Measurements from ENCODE around the gene RBM38. TPM values are rescaled to one million over a fixed set of nuclear protein-coding genes. Genes with fewer than 3 reads are reported as not detected.
A peak's percentile ranks its signal among the peaks of the same experiment; 100 is the strongest.

Gene RBM38
- total and polyA plus RNA-seq, 5 donors, result 82.6 to 182 (median 95.7) TPM

- ATAC-seq (no peak), DNase-seq (peak in 2 of 3 donors; percentile 42)
- 83% methylated on average over 18 of the region's 18 CpGs for WGBS
- peaks cover 3% of the 10 kb centered on the region for H3K4me1 ChIP-seq (ENCODE audit: control insufficient read depth, insufficient read depth, low read length)
- H3K27ac ChIP-seq (ENCODE audit: low read length), result no peak overlapping the region
- H3K27me3 ChIP-seq (ENCODE audit: control insufficient read depth, insufficient read depth), result no peaks in the 10 kb centered on the region
- no peak overlapping the region for H3K4me3 ChIP-seq (ENCODE audit: low read length)
- no peaks in the 10 kb centered on the region for H3K9me3 ChIP-seq (ENCODE audit: control insufficient read depth, low read length)
- intact Hi-C loops (cut with DNase I), result no loop called here
Observed at GRCh38 chr20:57405236-57406016, 14.2 kb downstream of the RBM38 start.

DNA sequence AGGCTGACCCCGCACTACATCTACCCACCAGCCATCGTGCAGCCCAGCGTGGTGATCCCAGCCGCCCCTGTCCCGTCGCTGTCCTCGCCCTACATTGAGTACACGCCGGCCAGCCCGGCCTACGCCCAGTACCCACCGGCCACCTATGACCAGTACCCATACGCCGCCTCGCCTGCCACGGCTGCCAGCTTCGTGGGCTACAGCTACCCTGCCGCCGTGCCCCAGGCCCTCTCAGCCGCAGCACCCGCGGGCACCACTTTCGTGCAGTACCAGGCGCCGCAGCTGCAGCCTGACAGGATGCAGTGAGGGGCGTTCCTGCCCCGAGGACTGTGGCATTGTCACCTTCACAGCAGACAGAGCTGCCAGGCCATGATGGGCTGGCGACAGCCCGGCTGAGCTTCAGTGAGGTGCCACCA is 16.4 kb downstream of the RBM38 start:
- WGBS, result 75% methylated on average over 29 of the region's 29 CpGs
- Histone ChIP-seq H3K9me3 (ENCODE audit: control insufficient read depth, low read length) (no peaks in the 10 kb centered on the region), H3K27ac (ENCODE audit: low read length) (peak overlapping the region; percentile 78), H3K4me3 (ENCODE audit: low read length) (no peak overlapping the region), H3K27me3 (ENCODE audit: control insufficient read depth, insufficient read depth) (no peaks in the 10 kb centered on the region), H3K4me1 (ENCODE audit: control insufficient read depth, insufficient read depth, low read length) (peaks cover 3% of the 10 kb centered on the region)
- intact Hi-C loops (cut with DNase I), result no loop called here
- ATAC-seq, result peak; percentile 3 to 57
- peak in 2 of 3 donors; percentile 79 to 81 for DNase-seq

- Histone ChIP-seq H3K4me3 (ENCODE audit: low read length) (no peak overlapping the region), H3K27me3 (ENCODE audit: control insufficient read depth, insufficient read depth) (no peaks in the 10 kb centered on the region), H3K27ac (ENCODE audit: low read length) (peak overlapping the region; percentile 78), H3K9me3 (ENCODE audit: control insufficient read depth, low read length) (no peaks in the 10 kb centered on the region), H3K4me1 (ENCODE audit: control insufficient read depth, insufficient read depth, low read length) (peaks cover 3% of the 10 kb centered on the region)
- DNase-seq, result peak in 2 of 3 donors; percentile 48
- WGBS, result 53% methylated on average over 13 of the region's 13 CpGs
- ATAC-seq, result no peak
- intact Hi-C loops (cut with DNase I), result no loop called here
Observed at GRCh38 chr20:57408131-57408530, 16.9 kb downstream of the RBM38 start.

DNA sequence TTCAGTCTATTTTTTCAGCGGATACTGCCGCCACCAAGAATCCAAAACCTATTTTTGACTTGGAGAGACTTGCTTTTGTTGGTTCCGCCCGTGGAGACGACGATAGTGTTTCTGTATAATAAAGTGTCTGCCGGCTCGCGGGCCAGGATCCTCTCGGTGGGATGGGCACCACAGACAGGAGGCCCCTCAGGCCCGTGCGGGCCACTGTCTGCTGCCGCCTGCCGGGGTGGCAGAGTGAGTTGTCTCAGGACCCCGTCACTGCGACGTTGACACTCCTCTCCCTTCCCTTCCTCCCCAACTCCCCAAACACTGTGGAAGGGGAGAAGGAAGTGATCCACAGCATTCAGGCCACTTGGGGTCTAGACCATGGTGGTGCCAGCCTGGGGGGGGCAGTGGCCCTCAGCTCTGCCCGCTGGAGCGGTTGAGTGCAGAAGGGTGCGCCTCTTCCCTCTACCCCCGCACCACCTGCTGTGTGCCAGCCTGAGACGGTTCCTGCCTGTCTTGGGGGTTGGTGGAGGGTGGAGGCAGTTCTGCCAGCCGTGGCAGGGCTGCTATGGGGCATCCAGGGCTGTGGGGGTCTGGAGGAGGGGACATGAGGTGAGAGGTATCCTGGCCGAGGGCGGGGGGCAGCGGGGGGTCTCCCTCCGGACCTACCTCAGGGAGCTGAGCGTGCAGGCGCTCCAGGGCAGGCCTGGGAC is 17.5 kb downstream of the RBM38 start:
- H3K4me1 ChIP-seq (ENCODE audit: control insufficient read depth, insufficient read depth, low read length), result peaks cover 3% of the 10 kb centered on the region
- whole genome bisulfite sequencing, result 75% methylated on average over 29 of the region's 29 CpGs
- DNase-seq, result peak in 2 of 3 donors; percentile 39 to 58
- intact Hi-C loops (cut with DNase I), result no loop called here
- peak overlapping the region; percentile 53 for H3K27ac ChIP-seq (ENCODE audit: low read length)
- H3K4me3 ChIP-seq (ENCODE audit: low read length), result no peak overlapping the region
- no peaks in the 10 kb centered on the region for H3K27me3 ChIP-seq (ENCODE audit: control insufficient read depth, insufficient read depth)
- no peaks in the 10 kb centered on the region for H3K9me3 ChIP-seq (ENCODE audit: control insufficient read depth, low read length)
- no peak for ATAC-seq

DNA sequence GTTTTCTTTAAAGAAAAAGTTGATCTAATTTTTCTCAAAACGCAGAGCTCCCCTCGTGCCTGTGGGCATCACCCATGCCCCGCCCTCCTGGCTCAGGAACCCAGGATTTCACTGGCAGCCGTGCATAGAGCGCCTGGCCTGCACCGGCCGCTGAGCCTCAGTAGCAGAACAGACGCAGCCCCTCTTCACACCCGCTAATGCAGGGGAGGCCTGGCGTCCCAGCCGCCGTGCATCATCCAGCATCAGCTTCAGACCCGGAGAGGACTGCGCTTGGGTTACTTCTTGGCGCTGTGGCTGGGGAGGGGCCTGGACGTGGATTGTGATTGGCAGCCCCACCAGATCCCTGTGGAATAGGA is 18.1 kb downstream of the RBM38 start:
- WGBS, result 60% methylated on average over 16 of the region's 16 CpGs
- H3K4me1 ChIP-seq (ENCODE audit: control insufficient read depth, insufficient read depth, low read length), result peaks cover 3% of the 10 kb centered on the region
- H3K4me3 ChIP-seq (ENCODE audit: low read length), result no peak overlapping the region
- ATAC-seq (no peak), DNase-seq (peak in 2 of 3 donors; percentile 59 to 65)
- intact Hi-C loops (cut with DNase I), result no loop called here
- H3K27ac ChIP-seq (ENCODE audit: low read length), result peak overlapping the region; percentile 82
- H3K27me3 ChIP-seq (ENCODE audit: control insufficient read depth, insufficient read depth), result no peaks in the 10 kb centered on the region
- H3K9me3 ChIP-seq (ENCODE audit: control insufficient read depth, low read length), result no peaks in the 10 kb centered on the region

GRCh38 chr20:57409672-57410397 is 18.6 kb downstream of the RBM38 start:
- H3K27me3 ChIP-seq (ENCODE audit: control insufficient read depth, insufficient read depth), result no peaks in the 10 kb centered on the region
- H3K4me3 ChIP-seq (ENCODE audit: low read length), result no peak overlapping the region
- intact Hi-C loops (cut with DNase I), result no loop called here
- H3K4me1 ChIP-seq (ENCODE audit: control insufficient read depth, insufficient read depth, low read length), result peaks cover 3% of the 10 kb centered on the region
- DNase-seq (peak in 2 of 3 donors; percentile 61 to 73), ATAC-seq (peak; percentile 20 to 36)
- peak overlapping the region; percentile 82 for H3K27ac ChIP-seq (ENCODE audit: low read length)
- WGBS, result 38% methylated on average over 14 of the region's 14 CpGs
- no peaks in the 10 kb centered on the region for H3K9me3 ChIP-seq (ENCODE audit: control insufficient read depth, low read length)

- peak in 1 of 3 donors; percentile 30 for DNase-seq
- intact Hi-C loops (cut with DNase I), result no loop called here
- 73% methylated on average over 15 of the region's 15 CpGs for WGBS
- H3K27me3 ChIP-seq (ENCODE audit: control insufficient read depth, insufficient read depth), result no peaks in the 10 kb centered on the region
- no peak for ATAC-seq
- peaks cover 3% of the 10 kb centered on the region for H3K4me1 ChIP-seq (ENCODE audit: control insufficient read depth, insufficient read depth, low read length)
- no peaks in the 10 kb centered on the region for H3K9me3 ChIP-seq (ENCODE audit: control insufficient read depth, low read length)
- H3K27ac ChIP-seq (ENCODE audit: low read length), result peak overlapping the region; percentile 43
- no peak overlapping the region for H3K4me3 ChIP-seq (ENCODE audit: low read length)
Observed at GRCh38 chr20:57410398-57410920, 19.3 kb downstream of the RBM38 start.

DNA sequence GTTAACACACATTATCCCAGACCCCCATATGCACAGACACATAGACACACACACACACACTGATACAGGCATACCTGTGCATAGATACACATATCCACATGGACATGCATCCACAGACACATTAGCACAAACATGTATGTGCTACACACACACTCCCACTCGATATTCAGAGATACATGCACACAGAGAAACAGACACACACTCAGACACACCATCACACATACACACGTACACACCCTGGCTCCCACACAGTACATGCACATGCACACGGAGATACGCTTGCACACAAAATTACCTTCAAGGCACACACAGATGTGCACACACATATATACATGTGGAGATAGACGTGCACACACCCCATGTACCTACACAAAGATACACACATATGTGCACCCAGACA is 19.7 kb downstream of the RBM38 start:
- 87% methylated on average over 5 of the region's 5 CpGs for WGBS
- Histone ChIP-seq H3K4me1 (ENCODE audit: control insufficient read depth, insufficient read depth, low read length) (peaks cover 3% of the 10 kb centered on the region), H3K27ac (ENCODE audit: low read length) (no peak overlapping the region), H3K9me3 (ENCODE audit: control insufficient read depth, low read length) (no peaks in the 10 kb centered on the region), H3K27me3 (ENCODE audit: control insufficient read depth, insufficient read depth) (no peaks in the 10 kb centered on the region), H3K4me3 (ENCODE audit: low read length) (no peak overlapping the region)
- ATAC-seq (no peak), DNase-seq (no peak)
- intact Hi-C loops (cut with DNase I), result no loop called here

GRCh38 chr20:57411406-57412283 is 20.4 kb downstream of the RBM38 start:
- ATAC-seq (no peak), DNase-seq (peak in 2 of 3 donors; percentile 45 to 57)
- intact Hi-C loops (cut with DNase I), result no loop called here
- WGBS, result 76% methylated on average over 31 of the region's 31 CpGs
- no peaks in the 10 kb centered on the region for H3K9me3 ChIP-seq (ENCODE audit: control insufficient read depth, low read length)
- no peak overlapping the region for H3K27ac ChIP-seq (ENCODE audit: low read length)
- peaks cover 3% of the 10 kb centered on the region for H3K4me1 ChIP-seq (ENCODE audit: control insufficient read depth, insufficient read depth, low read length)
- H3K27me3 ChIP-seq (ENCODE audit: control insufficient read depth, insufficient read depth), result no peaks in the 10 kb centered on the region
- no peak overlapping the region for H3K4me3 ChIP-seq (ENCODE audit: low read length)

- Histone ChIP-seq H3K27me3 (ENCODE audit: control insufficient read depth, insufficient read depth) (no peaks in the 10 kb centered on the region), H3K4me1 (ENCODE audit: control insufficient read depth, insufficient read depth, low read length) (peaks cover 3% of the 10 kb centered on the region), H3K9me3 (ENCODE audit: control insufficient read depth, low read length) (no peaks in the 10 kb centered on the region), H3K4me3 (ENCODE audit: low read length) (no peak overlapping the region), H3K27ac (ENCODE audit: low read length) (no peak overlapping the region)
- 66% methylated on average over 8 of the region's 8 CpGs for WGBS
- no peak for ATAC-seq
- DNase-seq, result peak in 1 of 3 donors; percentile 22
- intact Hi-C loops (cut with DNase I), result no loop called here
Observed at GRCh38 chr20:57412347-57413029, 21.3 kb downstream of the RBM38 start.

Measured in right cardiac atrium (tissue), 5 donors.